Stimulated activated CD4-positive, alpha-beta T cell treated with anti-CD3 and anti-CD28 coated beads, Interleukin-2, amount 100 ng/mL, for 4 hours (primary cell): ENCODE results near the gene NOPCHAP1.
"Not testable (repeated sequence)": the region's sequence is repeated elsewhere in the genome, so short reads cannot be mapped to it uniquely, and the experiment has no call there.

ENCODE experiments used
- DNase-seq: peaks from one replicate; pipeline ENCODE4 v3.0.0-alpha.2; 2020; ENCODE audit warnings: low read depth

NOPCHAP1 gene

DNA sequence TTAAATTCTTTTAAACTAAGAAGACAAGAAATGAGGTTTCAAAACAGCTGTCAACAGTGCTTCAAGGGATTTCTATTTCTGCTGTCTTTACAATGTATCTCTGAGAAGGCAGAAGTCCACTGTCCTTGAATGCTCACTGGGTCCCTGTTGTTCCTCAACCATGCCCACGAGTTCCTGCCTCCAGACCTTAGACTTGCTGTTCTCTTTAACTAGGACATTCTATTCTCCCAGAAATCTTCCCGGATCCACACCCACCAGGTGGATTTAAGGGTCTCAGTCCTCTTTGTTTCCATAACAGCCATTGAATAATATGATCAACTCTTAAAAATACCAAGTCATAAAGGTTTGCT lies 21.3 kb upstream of the NOPCHAP1 start:
- DNase-seq: no peak

DNA sequence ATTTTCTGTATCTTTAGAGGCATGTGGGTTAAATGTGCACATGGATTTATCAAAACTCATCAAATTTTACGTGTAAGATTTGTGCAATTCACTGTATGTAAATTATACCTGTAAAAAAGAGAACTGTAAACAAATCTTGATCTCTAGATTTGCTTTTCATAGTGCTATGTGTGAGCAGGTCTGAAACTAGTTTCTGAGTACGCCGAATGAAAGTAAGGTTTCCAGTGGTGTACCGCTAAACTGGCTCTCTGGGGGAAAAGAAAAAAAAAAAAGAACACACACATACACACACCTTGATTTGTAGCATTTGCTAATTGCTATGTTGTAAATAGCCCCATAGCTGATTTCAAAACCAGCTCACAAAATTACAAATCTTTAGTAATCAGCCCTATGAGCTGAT lies 19.4 kb upstream of the NOPCHAP1 start:
- no peak for DNase-seq

DNA sequence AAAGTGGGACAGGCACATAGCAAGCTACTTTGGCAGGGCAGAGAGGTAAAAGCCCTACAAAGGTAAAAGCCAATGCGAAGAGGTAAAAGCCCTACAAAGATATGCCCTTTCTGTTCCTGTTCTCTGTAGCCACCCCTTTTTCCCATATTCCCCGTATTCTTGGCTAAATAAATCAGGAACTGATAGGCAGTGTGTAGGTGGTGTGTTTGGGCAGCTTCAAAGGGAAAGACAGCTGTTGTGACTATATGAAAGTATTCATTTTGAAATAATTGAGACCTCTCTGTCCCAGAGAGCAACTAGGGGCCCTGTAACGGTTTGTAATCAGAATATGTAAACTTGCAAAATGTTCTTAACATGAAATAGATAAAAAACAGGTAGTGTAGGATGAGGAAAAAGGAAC lies 16.8 kb upstream of the NOPCHAP1 start:
- DNase-seq: no peak

DNA sequence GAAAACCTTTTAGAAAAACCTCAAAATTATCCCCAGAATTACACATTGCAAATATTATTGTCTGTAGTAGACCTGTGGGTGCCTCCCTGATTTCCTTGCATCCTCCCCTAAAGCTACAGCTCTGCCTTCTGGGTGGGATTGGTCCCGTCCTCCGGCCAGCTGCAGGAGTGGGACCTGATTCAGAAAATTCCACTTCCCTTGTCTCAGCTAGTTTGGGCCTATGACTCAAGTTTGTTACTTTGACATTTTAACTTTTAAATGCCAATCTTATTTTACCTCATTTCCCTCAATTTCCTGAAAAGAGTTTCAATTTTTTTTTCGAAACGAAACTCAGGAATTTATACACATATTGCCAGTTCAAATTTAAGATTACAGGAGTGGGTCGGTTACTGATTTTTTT lies 14.8 kb upstream of the NOPCHAP1 start:
- DNase-seq: no peak

DNA sequence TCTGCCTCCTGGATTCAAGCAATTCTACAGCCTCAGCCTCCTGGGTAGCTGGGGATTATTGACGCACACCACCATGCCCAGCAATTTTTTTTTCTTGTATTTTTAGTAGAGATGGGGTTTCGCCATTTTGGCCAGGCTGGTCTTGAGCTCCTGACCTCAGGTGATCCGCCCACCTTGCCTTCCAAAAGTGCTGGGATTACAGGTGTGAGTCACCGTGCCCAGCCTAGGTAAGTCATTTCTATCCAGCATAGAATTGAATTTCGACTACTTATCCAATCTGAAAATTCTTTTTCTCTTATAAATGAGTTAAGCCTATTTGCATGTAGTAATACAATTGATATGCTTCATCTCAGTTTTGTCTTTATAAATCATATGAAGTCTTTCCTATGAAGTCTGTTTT lies 12.9 kb upstream of the NOPCHAP1 start:
- no peak for DNase-seq

DNA sequence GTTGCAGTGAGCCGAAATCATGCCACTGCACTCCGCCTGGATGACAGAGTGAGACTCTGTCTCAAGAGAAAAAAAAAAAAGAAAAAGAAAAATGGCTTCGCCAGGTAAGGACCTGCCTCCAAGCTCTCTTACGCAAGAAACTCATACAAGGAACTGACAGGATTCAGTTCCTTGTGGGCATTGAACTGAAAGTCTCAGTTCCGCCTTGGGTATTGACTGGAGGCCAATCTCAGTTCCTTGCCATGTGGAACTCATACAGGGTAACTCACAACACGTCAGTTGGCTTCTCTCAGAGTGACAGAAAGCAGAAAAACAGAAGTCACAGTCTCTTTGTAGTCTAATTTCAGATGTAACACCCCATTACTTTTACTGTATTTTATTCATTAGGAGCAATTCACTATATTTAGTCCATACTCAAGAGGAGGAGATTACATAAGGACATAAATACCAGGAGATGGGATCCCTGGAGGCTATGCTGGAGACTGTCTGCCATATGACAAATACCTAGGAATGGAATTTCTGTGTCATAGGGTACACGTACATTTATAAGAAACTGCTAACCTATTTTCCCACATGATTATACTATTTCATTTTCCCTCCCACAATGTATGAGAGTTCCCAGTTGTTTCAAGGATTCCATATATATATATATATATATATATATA lies 11.4 kb upstream of the NOPCHAP1 start:
- no peak for DNase-seq

DNA sequence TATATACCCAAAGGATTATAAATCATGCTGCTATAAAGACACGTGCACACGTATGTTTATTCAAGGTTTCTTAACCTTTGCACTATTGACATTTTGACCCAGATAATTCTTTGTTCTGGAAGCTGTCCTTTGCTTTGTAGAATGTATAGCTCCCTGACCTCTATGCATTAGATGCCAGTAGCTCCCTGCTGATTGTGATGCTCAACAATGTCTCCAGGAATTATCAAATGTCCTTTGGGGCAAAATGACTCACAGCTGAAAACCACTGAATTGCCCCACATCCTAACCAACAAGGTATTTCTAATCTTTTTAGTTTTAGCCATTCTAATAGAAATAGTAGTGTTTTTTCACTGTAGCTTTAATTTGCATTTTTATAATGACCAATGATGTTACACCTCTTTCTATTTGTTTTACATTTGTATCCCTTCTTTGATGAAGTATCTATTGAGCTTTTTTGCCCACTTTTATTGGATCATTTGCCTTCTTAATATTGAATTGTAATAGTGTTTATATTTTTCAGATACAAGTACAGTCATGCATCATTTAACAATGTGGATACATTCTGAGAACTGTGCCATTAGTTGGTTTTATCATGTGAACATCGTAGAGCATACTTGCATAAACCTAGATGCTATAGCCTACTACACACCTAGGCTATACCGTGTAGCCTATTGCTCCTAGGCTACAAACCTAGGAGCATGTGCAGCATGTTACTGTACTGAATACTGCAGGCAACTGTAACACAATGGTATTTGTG lies 10.4 kb upstream of the NOPCHAP1 start:
- DNase-seq: no peak

DNA sequence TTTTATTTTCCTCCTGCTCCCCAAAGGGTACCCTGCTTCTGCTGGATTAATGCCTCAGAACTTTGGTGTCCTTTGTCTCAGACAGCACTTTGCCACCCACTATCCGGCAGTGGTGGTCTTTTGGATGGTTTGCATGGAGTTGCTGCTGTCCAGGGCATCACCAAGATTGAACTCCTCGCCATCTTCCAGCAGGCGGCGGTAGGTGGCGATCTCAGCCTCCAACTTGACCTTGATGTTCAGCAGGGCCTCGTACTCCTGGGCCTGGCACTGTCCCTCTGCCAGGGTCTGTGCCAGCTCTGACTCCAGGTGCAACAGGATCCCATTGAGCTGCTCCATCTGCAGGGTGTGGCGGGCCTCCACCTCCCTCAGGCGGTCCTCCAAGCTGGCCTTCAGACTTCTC lies 9.4 kb upstream of the NOPCHAP1 start:
- no peak for DNase-seq

DNA sequence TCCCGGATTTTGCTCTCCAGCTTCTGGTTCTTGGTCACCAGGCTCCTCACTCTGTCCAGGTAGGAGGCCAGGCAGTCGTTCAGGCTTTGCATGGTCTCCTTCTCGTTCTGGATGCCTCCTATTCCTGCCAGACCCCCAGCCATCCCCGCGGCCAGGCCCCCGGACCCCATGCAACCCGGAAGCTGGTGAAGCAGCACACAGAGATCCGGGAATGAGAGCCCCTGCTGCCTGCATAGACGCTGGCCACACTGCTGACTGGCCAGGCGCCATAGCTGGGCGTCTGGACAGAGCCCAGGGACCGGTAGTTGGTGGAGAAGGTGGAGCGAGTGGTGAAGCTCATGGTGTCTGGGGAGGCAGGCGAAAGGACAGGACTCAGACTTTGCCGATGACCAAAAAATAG lies 8.4 kb upstream of the NOPCHAP1 start:
- DNase-seq: not testable (repeated sequence)

DNA sequence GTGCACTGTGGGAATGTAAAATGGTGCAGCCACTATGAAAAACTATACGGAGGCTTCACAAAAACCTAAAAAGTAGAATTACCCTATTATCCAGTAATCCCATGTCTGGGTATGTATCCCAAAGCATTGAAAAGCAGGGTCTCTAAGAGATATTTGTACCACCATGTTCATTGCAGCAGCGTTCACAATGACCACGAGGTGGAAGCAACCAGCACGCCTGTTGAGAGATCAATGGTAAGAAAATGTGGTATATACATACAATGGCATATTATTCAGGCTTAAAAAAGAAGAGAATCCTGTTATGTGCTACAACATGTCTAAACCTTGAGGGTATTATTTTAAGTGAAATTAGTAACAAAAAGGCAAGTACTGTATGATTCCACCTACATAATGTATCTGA lies 910 bp upstream of the NOPCHAP1 start:
- no peak for DNase-seq

DNA sequence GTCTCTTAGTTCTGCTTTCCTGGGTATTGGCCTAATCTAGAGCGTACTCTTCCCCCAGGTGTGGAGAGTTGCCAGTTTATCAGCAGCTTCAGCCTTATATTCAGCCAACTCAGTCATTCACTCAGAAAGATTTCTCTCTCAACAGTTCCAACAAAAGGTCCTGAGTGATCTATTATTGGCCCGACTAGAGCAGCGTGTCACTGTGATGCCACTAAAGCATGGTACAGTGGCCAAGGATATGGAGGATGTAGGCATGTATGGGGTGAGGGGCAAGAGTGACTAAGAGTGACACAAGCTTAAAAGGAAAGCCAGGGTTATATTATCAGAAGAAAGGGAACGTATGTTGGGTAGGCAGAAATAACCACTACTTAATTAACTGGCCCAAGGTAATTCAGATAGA lies 4.8 kb downstream of the NOPCHAP1 start:
- DNase-seq: no peak

DNA sequence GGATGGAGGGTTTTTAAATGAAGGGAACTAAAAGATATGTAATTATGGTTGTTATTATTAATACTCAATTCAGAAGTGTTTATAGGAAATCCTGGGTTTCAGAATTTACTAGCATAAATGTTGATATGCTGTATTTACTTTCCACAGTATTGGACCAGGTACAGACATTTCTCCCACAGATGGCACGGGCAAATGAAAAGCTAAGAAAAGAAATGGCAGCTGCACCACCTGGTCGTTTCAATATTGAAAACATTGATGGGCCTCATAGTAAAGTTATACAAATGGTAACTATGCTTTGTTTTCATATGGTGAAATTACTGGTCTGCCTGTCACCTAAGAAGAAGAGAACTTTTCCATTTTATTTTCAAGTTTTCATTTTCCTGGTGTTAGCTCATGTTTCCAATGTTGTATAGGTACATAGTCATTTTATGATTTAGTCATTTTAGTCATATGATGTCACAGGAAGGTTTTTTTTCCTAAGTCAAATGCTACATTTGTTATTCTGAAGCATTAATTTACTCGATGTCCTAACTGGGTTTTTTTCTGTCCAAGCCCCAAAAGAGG lies 5.5 kb downstream of the NOPCHAP1 start:
- DNase-seq: no peak

DNA sequence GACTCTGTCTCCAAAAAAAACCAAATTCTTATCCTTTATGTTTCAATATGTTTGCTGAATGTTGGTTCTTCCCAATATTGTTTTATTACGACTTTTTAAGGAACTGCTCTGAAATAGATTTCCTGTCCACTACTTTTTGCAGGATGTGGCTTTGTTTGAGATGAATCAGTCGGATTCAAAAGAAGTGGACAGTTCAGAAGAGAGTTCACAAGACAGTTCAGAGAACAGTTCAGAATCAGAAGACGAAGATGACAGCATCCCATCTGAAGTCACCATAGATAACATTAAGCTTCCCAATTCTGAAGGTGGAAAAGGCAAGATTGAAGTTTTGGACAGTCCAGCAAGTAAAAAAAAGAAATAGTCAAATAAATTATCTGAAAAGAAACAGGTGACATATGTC lies 8.2 kb downstream of the NOPCHAP1 start:
- no peak for DNase-seq

DNA sequence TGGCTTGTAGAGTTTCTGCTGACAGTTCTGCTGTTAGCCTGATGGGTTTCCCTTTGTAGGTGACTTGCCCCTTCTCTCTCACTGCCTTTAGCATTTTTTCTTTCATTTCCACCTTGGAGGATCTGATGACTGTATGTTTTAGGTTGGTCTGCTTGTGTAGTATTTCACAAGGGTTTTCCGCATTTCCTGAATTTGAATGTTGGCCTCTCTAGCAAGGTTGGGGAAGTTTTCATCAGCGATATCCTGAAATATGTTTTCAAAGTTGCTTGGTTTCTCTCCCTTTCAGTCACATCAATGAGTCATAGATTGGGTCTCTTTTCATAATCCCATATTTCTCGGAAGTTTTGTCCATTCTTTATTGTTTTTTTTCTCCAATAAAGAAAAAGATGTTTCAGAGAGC lies 11.4 kb downstream of the NOPCHAP1 start:
- no peak for DNase-seq

DNA sequence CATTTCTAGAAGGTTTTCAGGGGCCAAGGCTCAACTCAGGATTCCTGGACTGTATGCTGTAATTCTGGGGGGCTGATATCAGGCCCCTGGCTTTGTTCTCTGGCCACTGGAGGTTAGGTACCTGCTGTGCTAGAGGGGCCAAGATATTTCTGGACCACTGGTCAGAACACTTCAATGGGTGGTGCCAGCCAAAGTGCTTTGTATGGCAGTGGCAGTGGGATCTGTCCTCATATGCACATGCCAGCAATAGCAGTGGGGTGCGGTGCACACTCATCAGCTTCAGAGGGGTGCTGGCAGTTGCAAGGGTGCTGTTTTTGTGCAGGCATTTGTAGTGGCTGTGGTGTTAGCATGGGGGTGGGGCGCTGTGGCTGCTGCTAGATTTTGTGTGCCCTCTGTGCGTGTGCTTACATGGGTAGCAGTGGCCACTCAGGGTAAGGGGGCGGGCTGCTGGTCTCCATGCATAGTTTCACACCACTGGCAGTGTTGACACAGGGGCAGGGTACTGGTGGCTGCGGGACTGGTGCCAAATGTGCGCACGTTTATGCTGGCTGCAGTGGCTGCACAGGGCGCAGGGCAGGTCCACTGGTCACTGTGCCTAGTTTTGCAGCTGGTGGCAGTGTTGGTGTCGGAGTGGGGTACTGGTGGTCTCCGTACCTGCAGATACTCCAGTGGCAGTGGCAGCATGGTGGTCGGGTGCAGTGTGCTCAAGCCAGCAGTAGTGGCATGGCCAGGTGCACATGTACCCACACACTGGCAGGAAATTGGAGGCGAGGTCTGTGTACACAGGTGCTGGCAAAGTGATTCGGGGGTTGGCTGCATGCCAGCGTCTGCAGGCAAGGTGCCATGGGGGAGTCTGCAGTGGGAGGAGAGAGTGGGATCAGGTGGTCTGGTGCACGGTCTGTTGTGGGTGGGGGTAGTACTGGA lies 12.6 kb downstream of the NOPCHAP1 start:
- no peak for DNase-seq

DNA sequence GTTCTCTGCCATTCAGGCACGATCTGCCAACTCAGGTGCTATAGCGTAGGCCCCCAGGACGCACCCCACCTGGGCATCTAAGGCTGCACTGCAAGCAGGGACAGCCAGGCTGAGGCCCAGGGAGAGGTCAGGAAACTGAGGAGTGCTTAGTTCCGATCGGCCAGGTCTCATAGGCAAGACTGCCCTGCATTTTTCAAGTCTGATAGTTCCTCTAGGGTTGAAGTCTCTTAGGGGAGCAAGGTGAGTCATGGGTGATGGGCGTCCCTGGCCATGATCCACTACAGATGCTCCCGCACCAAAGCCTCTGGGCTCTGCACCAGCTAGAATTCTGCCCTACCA lies 13.2 kb downstream of the NOPCHAP1 start:
- DNase-seq: no peak

DNA sequence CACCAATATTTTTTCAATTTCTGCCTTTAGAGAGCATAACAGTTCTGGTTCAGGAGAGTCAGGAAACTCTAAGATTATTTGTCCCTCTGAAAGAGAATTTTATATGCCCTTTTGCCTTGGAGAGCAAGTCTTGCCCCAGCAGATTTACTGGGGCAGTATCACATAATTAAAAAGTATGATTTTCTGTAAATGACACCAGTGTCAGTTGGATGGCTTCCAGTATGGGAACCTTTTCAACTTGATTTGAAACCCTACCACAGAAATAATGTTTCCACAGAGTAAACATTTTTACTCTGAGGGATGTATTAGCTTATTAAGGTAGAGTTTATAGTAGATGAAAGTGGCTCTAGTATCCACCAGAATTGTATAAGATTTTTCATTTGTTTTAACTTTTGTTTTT lies 15.4 kb downstream of the NOPCHAP1 start:
- DNase-seq: no peak

DNA sequence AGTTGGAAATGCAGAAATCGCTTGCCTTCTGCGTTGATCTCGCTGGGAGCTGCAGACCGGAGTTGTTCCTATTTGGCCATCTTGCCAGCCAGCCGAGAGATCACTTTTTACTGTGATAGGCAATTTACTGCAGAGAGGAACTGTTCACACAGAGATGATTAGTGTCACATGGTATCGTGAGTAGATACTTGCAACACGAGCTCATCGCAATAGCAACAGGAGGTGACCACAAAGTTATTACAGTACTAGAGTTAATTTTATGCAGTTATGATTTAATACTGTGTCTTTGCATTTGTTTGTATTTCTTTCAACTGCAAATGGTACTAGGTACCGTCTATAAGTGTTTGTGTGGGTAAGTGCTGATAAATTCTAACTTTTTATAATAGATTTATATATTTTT lies 27.8 kb downstream of the NOPCHAP1 start:
- DNase-seq: no peak

DNA sequence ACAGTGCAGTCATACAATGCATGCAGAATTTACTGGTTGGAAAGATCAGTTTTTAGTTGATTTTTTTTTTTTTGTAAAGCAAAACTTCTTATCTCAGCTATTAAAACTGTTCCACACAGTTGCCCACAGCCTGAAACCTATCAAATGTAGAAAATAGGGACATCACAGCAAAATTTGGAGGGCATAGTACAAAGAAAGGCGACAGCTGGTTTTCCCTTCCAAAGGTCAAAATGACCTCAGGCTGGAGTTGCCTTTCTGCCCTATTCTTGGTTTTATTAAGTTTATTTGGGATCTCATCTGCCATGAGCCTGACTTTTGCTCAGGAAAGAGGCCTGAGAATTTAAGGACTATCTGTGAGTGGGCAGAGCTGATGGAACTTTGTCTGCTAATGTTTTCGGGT lies 28.5 kb downstream of the NOPCHAP1 start:
- DNase-seq: no peak

DNA sequence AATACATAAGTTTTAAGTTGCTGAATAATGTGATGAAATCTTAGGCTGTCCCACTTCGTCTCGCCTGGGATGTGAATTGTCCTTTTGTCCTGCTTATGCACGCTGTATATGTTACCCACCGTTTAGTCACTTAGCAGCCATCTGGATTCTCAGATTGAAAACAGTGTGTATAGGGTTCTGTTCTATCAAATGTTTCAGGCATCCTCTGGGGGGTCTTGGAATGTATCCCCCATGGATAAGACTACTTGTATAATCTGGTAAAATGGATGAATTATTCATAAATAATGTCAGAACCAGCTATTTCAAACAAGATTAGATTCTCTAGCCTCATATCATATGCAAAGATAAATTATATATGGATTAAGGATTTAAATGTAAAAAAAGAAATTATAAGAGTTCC lies 29.4 kb downstream of the NOPCHAP1 start:
- no peak for DNase-seq

DNA sequence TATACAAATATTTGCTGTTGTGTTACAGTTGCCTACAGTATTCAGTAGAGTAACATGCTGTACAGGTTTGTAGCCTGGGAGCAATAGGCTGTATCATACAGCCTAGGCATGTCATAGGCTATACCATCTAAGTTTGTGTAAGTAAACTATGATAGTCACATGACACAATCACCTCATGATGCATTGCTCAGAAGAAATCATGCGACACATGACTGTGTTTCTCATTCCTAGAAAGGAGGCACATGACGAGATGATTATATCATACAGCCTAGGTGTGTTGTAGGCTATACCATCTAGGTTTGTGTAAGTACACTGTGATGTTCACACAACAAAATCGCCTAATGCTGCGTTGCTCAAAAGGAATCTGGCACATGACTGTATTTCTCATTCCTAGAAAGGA lies 31.9 kb downstream of the NOPCHAP1 start:
- DNase-seq: no peak

DNA sequence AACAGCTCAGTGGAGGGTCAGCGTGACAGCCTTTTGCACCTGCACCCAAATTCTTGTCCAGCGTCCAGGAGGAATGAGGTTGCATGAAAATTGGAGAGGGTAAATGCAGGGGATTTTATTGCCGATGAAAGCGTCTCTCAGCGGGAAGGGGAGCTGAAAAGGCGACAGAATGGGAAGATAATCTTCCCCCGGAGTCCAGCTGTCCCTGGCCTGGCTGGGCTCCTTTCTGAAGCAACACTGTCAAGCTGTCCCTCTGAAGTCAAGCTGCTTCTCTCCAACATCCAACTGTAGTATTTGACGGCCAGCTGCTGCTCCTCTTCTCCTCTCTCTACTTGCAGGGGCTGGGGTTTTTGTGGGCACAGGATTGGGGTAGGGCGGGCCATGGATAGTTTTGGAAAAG lies 32.7 kb downstream of the NOPCHAP1 start:
- no peak for DNase-seq
